ENCODE results near the gene TRABD2B. TPM values are rescaled to one million over a fixed set of nuclear protein-coding genes. Genes with fewer than 3 reads are reported as not detected.

The TRABD2B gene
- total RNA-seq, 3 donors from 2014 or later (not counting 1 experiment from before 2014, with no cell fraction given): not detected

GRCh38 chr1:47763591-47764171 lies 233.5 kb downstream of the TRABD2B start:
- 84% methylated on average over 9 of the region's 9 CpGs for WGBS (ENCODE audit: insufficient coverage)
- Mint-ChIP-seq H3K27ac (no peak overlapping the region), H3K4me1 (no peaks in the 10 kb centered on the region), H3K27me3 (ENCODE audit: low read depth in 2 of 2) (no peaks in the 10 kb centered on the region), H3K4me3 (no peak overlapping the region), H3K9me3 (no peaks in the 10 kb centered on the region), H3K36me3 (no peaks in the 10 kb centered on the region)
- no peaks in the 10 kb centered on the region for H3K4me1 ChIP-seq (ENCODE audit: control insufficient read depth, insufficient read depth, low read length)
- no peak overlapping the region for H3K27ac ChIP-seq (ENCODE audit: low read length)
- intact Hi-C loops (cut with micrococcal nuclease): no loop called here
- no peaks in the 10 kb centered on the region for H3K9me3 ChIP-seq (ENCODE audit: control insufficient read depth, insufficient read depth, low read length)
- ATAC-seq (no peak), DNase-seq (no peak)
- H3K4me3 ChIP-seq (ENCODE audit: low read length): no peak overlapping the region
- no peaks in the 10 kb centered on the region for H3K36me3 ChIP-seq (ENCODE audit: control insufficient read depth, insufficient read depth, low read length)
- TF ChIP-seq CTCF (IDR thresholded peaks at IDR 0.05): no peak
- H3K27me3 ChIP-seq (ENCODE audit: control insufficient read depth, insufficient read depth, low read length): no peaks in the 10 kb centered on the region

- H3K27ac ChIP-seq (ENCODE audit: low read length): no peak overlapping the region
- H3K9me3 Mint-ChIP-seq: no peaks in the 10 kb centered on the region
- H3K4me3 Mint-ChIP-seq: no peak overlapping the region
- WGBS (ENCODE audit: insufficient coverage): 66% methylated on average over 5 of the region's 5 CpGs
- no peaks in the 10 kb centered on the region for H3K4me1 Mint-ChIP-seq
- ATAC-seq: no peak
- H3K4me3 ChIP-seq (ENCODE audit: low read length): no peak overlapping the region
- no peak overlapping the region for H3K27ac Mint-ChIP-seq
- H3K36me3 Mint-ChIP-seq: no peaks in the 10 kb centered on the region
- H3K27me3 ChIP-seq (ENCODE audit: control insufficient read depth, insufficient read depth, low read length): no peaks in the 10 kb centered on the region
- DNase-seq: no peak
- no peaks in the 10 kb centered on the region for H3K4me1 ChIP-seq (ENCODE audit: control insufficient read depth, insufficient read depth, low read length)
- H3K36me3 ChIP-seq (ENCODE audit: control insufficient read depth, insufficient read depth, low read length): no peaks in the 10 kb centered on the region
- peaks cover 2% of the 10 kb centered on the region in 2 donors for H3K27me3 Mint-ChIP-seq (ENCODE audit: low read depth in 2 of 2)
- TF ChIP-seq CTCF (IDR thresholded peaks at IDR 0.05): no peak
- intact Hi-C loops (cut with micrococcal nuclease): no loop called here
- H3K9me3 ChIP-seq (ENCODE audit: control insufficient read depth, insufficient read depth, low read length): no peaks in the 10 kb centered on the region
Measured at GRCh38 chr1:47761974-47762373, 235.2 kb downstream of the TRABD2B start.

- no peaks in the 10 kb centered on the region for H3K4me1 Mint-ChIP-seq
- H3K36me3 ChIP-seq (ENCODE audit: control insufficient read depth, insufficient read depth, low read length): no peaks in the 10 kb centered on the region
- H3K4me3 Mint-ChIP-seq: no peak overlapping the region
- no peaks in the 10 kb centered on the region for H3K36me3 Mint-ChIP-seq
- no peaks in the 10 kb centered on the region for H3K27me3 ChIP-seq (ENCODE audit: control insufficient read depth, insufficient read depth, low read length)
- H3K9me3 ChIP-seq (ENCODE audit: control insufficient read depth, insufficient read depth, low read length): no peaks in the 10 kb centered on the region
- no peaks in the 10 kb centered on the region for H3K4me1 ChIP-seq (ENCODE audit: control insufficient read depth, insufficient read depth, low read length)
- no peak overlapping the region for H3K4me3 ChIP-seq (ENCODE audit: low read length)
- H3K9me3 Mint-ChIP-seq: no peaks in the 10 kb centered on the region
- no peak overlapping the region for H3K27ac Mint-ChIP-seq
- ATAC-seq: no peak
- intact Hi-C loops (cut with micrococcal nuclease): no loop called here
- 89% methylated on average over 8 of the region's 8 CpGs for WGBS (ENCODE audit: insufficient coverage)
- no peak for TF ChIP-seq CTCF (IDR thresholded peaks at IDR 0.05)
- no peak for DNase-seq
- H3K27ac ChIP-seq (ENCODE audit: low read length): no peak overlapping the region
- H3K27me3 Mint-ChIP-seq (ENCODE audit: low read depth in 2 of 2): peaks cover 6 to 8% of the 10 kb centered on the region in 2 donors
Measured at GRCh38 chr1:47761201-47761930, 235.8 kb downstream of the TRABD2B start.

Measured in natural killer cell (primary cell).